Upper lobe of left lung (tissue), 6 donors: ENCODE data around the gene MS4A18. TPM values are rescaled to one million over a fixed set of nuclear protein-coding genes. Genes with fewer than 3 reads are reported as not detected.
"Not testable (repeated sequence)": the region's sequence is repeated elsewhere in the genome, so short reads cannot be mapped to it uniquely, and the experiment has no call there.

Source experiments
- ATAC-seq, 2 donors: fragments of 200-7000 bp; cut with Tn5 transposase; one replicate each; pipeline ENCODE4 v1.9.1; 2022; ENCODE audit warnings: mild to moderate bottlenecking in 2 of 2, moderate library complexity in 2 of 2; ENCODE audit not compliant: low FRiP score in 2 of 2
- DNase-seq, 2 donors: peaks; one replicate each; pipeline ENCODE4 v3.0.0-alpha.2; 2019 to 2020
- H3K27ac ChIP-seq, 4 donors: fragments of 200-600 bp; sonication (generic); one replicate each; pipeline ENCODE4 v1.5.1; 2016 to 2019
- H3K27me3 ChIP-seq, 4 donors: fragments of 200-600 bp; sonication (generic); one replicate each; pipeline ENCODE4 v1.5.1; 2017 to 2019
- H3K36me3 ChIP-seq, 4 donors: fragments of 200-600 bp; sonication (generic); one replicate each; pipeline ENCODE4 v1.5.1; 2016 to 2019
- H3K4me1 ChIP-seq, 4 donors: fragments of 200-600 bp; sonication (generic); one replicate each; pipeline ENCODE4 v1.5.1; 2018 to 2019
- H3K4me3 ChIP-seq, 4 donors: fragments of 200-600 bp; sonication (generic); one replicate each; pipeline ENCODE4 v1.5.1; 2017 to 2019; ENCODE audit warnings: mild to moderate bottlenecking in 2 of 4, moderate library complexity in 1 of 4
- H3K9me3 ChIP-seq, 4 donors: fragments of 200-600 bp; sonication (generic); one replicate each; pipeline ENCODE4 v1.5.1; 2018 to 2019
- CTCF ChIP-seq, 6 experiments: fragments of 450-650 bp in 4 of 6; fragments of 200-600 bp in 2 of 6; sonication (generic) in 2 of 6; IDR thresholded peaks; one replicate each; pipeline ENCODE4 v1.5.1; 2016 to 2019; ENCODE audit warnings: antibody characterized with exemption in 6 of 6
- EP300 ChIP-seq, 4 donors: sonication (generic); formaldehyde crosslinking; IDR thresholded peaks; one replicate each; pipeline ENCODE4 v1.5.1; 2017; ENCODE audit warnings: antibody characterized with exemption in 4 of 4, control low read depth in 2 of 4
- POLR2A ChIP-seq, 4 donors: fragments of 450-650 bp; IDR thresholded peaks; one replicate each; pipeline ENCODE4 v1.5.1; 2016 to 2017; ENCODE audit warnings: antibody characterized with exemption in 4 of 4, mild to moderate bottlenecking in 2 of 4
- POLR2AphosphoS5 ChIP-seq, 2 donors: sonication (generic); formaldehyde crosslinking; IDR thresholded peaks; one replicate each; pipeline ENCODE4 v1.5.1; 2017; ENCODE audit warnings: antibody characterized with exemption in 2 of 2
- whole genome bisulfite sequencing, 2 donors: methylation state at CpG; one replicate each; pipeline ENCODE4 v1.1.5; 2017 to 2018; 5-methylcytosine and 5-hydroxymethylcytosine counted together
- total RNA-seq, 6 donors: library from RNA; depleted of rRNA in 4 of 6; stranded (reverse); fragments of >200 nt in 4 of 6; gene quantifications; one replicate each; pipeline versions ENCODE4 v1.1.0 to v1.2.1, GENCODE V29; 2016 to 2021
- donor health status: DM: no; HTN: no; CAD: no; lungs with moderate emphysema.
- donor health status: DM: no; HTN: yes; CAD: no; lungs with severe emphysema.

The MS4A18 gene
- total RNA-seq, result not detected

- Histone ChIP-seq H3K27me3 (no peaks in the 10 kb centered on the region), H3K4me1 (no peaks in the 10 kb centered on the region), H3K9me3 (no peaks in the 10 kb centered on the region), H3K4me3 (no peak within 1 kb of the TSS), H3K36me3 (no peaks in the 10 kb centered on the region), H3K27ac (no peak within 1 kb of the TSS)
- ATAC-seq (no peak), DNase-seq (no peak)
- WGBS, 2 donors, result 89 to 91% methylated on average over 3 of the region's 3 CpGs
- TF ChIP-seq POLR2AphosphoS5 (IDR thresholded peaks at IDR 0.05) (no peak), POLR2A (IDR thresholded peaks at IDR 0.05) (no peak)
Measured at GRCh38 chr11:60724420-60724819, at the start of gene MS4A18. Gene MS4A18, plus strand, starts transcription at chr11:60724720.

- DNase-seq, result peak in 1 of 2 donors; percentile 5
- H3K36me3 ChIP-seq, H3K4me1 ChIP-seq, H3K4me3 ChIP-seq, ATAC-seq, H3K27me3 ChIP-seq, H3K27ac ChIP-seq: not testable (repeated sequence)
- H3K9me3 ChIP-seq, result peaks cover 0 to 19% (median 15%) of the 10 kb centered on the region in 4 donors
- WGBS, 2 donors, result 88 to 90% methylated on average over 1 to 2 of the region's 2 CpGs
Measured at GRCh38 chr11:60678231-60678630, 46.3 kb upstream of the MS4A18 start.

- TF ChIP-seq CTCF (IDR thresholded peaks at IDR 0.05) (no peak), POLR2AphosphoS5 (IDR thresholded peaks at IDR 0.05) (no peak), POLR2A (IDR thresholded peaks at IDR 0.05) (no peak), EP300 (IDR thresholded peaks at IDR 0.05) (no peak)
- peaks cover 0 to 18% (median 13%) of the 10 kb centered on the region in 4 donors for H3K9me3 ChIP-seq
- no peak overlapping the region for H3K4me3 ChIP-seq
- no peaks in the 10 kb centered on the region for H3K27me3 ChIP-seq
- ATAC-seq (no peak), DNase-seq (no peak)
- no peak overlapping the region for H3K27ac ChIP-seq
- no peaks in the 10 kb centered on the region for H3K36me3 ChIP-seq
- no peaks in the 10 kb centered on the region for H3K4me1 ChIP-seq
Measured at GRCh38 chr11:60679879-60680278, 44.6 kb upstream of the MS4A18 start.

GRCh38 chr11:60680455-60681119, 43.9 kb upstream of the MS4A18 start:
- H3K4me1 ChIP-seq, result no peaks in the 10 kb centered on the region
- DNase-seq, result no peak
- TF ChIP-seq POLR2A (IDR thresholded peaks at IDR 0.05) (no peak), CTCF (IDR thresholded peaks at IDR 0.05) (no peak), EP300 (IDR thresholded peaks at IDR 0.05) (no peak), POLR2AphosphoS5 (IDR thresholded peaks at IDR 0.05) (no peak)
- WGBS, 2 donors, result 69 to 77% methylated on average over 3 of the region's 3 CpGs
- H3K4me3 ChIP-seq, result no peak overlapping the region
- H3K36me3 ChIP-seq, result no peaks in the 10 kb centered on the region
- H3K9me3 ChIP-seq, result peaks cover 0 to 18% (median 13%) of the 10 kb centered on the region in 4 donors
- H3K27me3 ChIP-seq, result no peaks in the 10 kb centered on the region
- no peak overlapping the region for H3K27ac ChIP-seq
- no peak for ATAC-seq

GRCh38 chr11:60684541-60684848, 40.0 kb upstream of the MS4A18 start:
- not testable (repeated sequence) for H3K27ac ChIP-seq, H3K4me3 ChIP-seq, H3K36me3 ChIP-seq, DNase-seq, H3K4me1 ChIP-seq, ATAC-seq, H3K9me3 ChIP-seq, H3K27me3 ChIP-seq
- 83 to 88% methylated on average over 2 of the region's 2 CpGs for WGBS, 2 donors

- Histone ChIP-seq H3K9me3 (no peaks in the 10 kb centered on the region), H3K27ac (no peak overlapping the region), H3K4me1 (no peaks in the 10 kb centered on the region), H3K36me3 (no peaks in the 10 kb centered on the region), H3K4me3 (no peak overlapping the region), H3K27me3 (no peaks in the 10 kb centered on the region)
- 82 to 100% methylated on average over 1 to 5 of the region's 5 CpGs for WGBS, 2 donors
- TF ChIP-seq CTCF (IDR thresholded peaks at IDR 0.05) (no peak), EP300 (IDR thresholded peaks at IDR 0.05) (no peak), POLR2AphosphoS5 (IDR thresholded peaks at IDR 0.05) (no peak), POLR2A (IDR thresholded peaks at IDR 0.05) (no peak)
- no peak for DNase-seq
- ATAC-seq, result no peak
Measured at GRCh38 chr11:60691661-60692060, 32.9 kb upstream of the MS4A18 start.
